Hepatic stellate cell (primary cell): ENCODE results near the gene TSPAN31.
"Not testable (repeated sequence)": the region's sequence is repeated elsewhere in the genome, so short reads cannot be mapped to it uniquely, and the experiment has no call there.

ENCODE experiments used
- DNase-seq: peaks from one replicate; pipeline ENCODE4 v3.0.0; 2011; ENCODE audit warnings: low spot score

Gene TSPAN31

GRCh38 chr12:57744777-57745484 is at the start of gene TSPAN31:
TSPAN31 (plus strand) TSS chr12:57745039; CDS start chr12:57745155, 116 bp downstream.
- DNase-seq, result peak; percentile 96

DNA sequence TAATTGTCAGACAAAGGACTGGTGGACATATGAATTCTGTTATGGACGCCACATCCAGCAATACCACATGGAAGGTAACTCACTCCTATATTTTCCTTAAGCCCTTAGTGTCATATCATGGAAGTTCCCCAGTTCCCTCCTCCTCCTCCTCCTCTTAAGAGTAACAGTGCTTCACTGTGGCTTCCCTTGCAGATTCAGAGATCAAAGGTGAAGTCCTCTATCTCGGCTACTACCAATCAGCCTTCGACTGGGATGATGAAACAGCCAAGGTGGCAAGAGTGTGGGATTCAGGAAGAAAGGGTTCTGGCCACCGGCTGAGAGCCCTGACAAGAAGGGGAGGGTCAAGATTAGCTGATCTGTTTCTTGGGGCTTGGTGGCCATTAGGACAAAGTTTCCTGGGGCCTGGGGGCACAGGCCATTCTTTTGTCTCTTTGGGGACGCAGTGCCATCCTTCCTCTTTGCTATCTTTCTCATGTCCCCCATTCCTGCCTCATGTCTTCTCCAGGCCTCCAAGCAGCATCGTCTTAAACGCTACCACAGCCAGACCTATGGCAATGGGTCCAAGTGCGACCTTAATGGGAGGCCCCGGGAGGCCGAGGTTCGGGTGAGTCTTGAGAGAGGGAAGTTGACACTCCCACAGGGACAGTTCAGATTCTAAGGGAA is 48.9 kb upstream of the TSPAN31 start:
- no peak for DNase-seq

- DNase-seq, result no peak
Measured at GRCh38 chr12:57697076-57697475, 47.8 kb upstream of the TSPAN31 start.

GRCh38 chr12:57698414-57698813 is 46.4 kb upstream of the TSPAN31 start:
- DNase-seq, result no peak

DNA sequence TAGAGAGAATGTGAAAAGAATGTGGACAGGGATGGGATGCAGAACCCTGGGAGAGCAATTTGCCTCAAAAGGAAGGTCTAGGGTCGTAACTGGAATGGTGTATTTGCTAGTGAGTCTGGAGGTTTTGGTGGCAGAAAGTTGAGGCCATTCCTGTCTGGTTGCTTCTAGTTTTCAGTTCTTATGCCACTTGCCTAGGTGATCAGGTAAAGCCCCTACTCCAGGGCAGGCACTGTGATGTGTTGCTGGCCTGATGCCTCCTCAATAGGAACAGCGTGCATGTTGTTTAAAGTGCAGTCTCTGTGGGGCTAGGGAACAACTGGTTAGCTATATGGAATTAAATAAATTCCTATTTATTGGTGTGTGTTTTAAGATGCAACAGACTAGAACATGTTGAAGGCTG is 44.5 kb upstream of the TSPAN31 start:
- DNase-seq, result no peak

DNA sequence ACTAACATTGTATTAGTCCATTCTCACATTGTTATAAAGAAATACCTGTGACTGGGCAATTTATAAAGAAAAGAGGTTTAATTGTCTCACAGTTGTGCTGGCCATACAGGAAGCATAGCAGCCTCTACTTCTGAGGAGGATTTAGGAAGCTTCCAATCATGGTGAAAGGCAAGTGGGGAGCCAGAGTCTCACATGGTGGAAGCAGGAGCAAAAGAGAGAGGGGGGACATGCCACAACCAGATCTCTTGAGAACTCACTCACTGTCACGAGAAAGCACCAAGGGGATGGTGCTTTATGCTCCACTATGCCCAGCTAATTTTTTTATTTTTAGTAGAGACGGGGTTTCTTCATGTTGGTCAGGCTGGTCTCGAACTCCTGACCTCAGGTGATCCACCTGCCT is 37.6 kb upstream of the TSPAN31 start:
- no peak for DNase-seq

DNA sequence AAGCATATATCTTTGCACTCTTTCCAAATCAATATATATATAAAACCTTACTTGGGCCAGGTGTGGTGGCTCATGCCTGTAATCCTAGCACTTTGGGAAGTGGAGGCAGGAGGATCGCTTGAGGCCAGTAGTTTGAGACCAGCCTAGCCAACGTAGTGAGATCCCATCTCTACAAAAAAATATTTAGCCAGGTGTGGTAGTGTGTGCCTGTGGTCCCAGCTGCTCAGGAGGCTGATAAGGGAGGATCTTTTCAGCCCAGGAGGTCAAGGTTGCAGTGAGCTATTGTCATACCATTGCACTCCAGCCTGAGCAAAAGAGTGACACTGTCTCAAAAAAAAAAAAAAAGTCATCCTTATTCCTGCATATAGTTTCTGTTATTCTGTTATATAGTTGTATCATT is 36.5 kb upstream of the TSPAN31 start:
- no peak for DNase-seq

DNA sequence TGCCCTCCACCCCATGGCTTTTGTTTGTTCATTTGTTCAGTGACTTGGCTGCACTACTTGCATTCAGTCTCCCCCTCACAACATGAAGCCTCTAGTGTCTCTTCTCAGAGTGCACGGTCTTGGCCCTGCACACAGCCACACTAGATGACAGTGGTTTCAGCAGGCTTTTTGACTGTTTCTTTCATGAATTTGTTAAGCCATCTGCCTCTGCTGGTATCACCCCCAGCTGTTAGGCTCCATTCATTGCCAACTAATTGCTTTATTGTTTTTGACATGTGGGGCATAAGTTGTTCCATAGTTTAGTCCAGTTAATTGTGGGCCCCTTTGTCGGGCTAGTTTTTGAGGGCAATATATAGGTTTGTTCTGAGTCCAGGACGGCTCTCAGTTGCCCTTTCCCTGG is 32.1 kb upstream of the TSPAN31 start:
- DNase-seq, result no peak

GRCh38 chr12:57713209-57713608 is 31.6 kb upstream of the TSPAN31 start:
- no peak for DNase-seq

- DNase-seq, result not testable (repeated sequence)
Measured at GRCh38 chr12:57715036-57715748, 29.6 kb upstream of the TSPAN31 start.

- DNase-seq, result no peak
Measured at GRCh38 chr12:57715786-57716185, 29.1 kb upstream of the TSPAN31 start.

DNA sequence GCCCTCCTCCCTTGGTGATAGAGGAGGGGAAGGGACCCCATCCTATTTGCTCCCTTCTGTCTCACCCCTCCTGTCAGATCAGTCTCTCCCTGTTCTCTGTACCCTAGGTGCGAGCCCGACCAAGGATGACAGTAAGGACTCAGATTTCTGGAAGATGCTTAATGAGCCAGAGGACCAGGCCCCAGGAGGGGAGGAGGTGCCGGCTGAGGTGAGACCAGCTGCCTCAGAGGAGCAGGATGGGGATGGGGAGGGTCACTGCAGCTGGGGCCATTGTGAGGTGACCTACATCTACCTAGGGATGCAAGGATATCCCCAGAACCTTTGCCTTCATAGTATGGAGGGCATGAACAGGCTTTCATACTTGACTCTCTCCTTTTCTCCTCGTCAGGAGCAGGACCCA is 28.5 kb upstream of the TSPAN31 start:
- no peak for DNase-seq

- DNase-seq, result no peak
Measured at GRCh38 chr12:57717131-57717530, 27.7 kb upstream of the TSPAN31 start.

- DNase-seq, result no peak
Measured at GRCh38 chr12:57717846-57718640, 26.8 kb upstream of the TSPAN31 start.

GRCh38 chr12:57718641-57719528 is 26.0 kb upstream of the TSPAN31 start:
- no peak for DNase-seq

DNA sequence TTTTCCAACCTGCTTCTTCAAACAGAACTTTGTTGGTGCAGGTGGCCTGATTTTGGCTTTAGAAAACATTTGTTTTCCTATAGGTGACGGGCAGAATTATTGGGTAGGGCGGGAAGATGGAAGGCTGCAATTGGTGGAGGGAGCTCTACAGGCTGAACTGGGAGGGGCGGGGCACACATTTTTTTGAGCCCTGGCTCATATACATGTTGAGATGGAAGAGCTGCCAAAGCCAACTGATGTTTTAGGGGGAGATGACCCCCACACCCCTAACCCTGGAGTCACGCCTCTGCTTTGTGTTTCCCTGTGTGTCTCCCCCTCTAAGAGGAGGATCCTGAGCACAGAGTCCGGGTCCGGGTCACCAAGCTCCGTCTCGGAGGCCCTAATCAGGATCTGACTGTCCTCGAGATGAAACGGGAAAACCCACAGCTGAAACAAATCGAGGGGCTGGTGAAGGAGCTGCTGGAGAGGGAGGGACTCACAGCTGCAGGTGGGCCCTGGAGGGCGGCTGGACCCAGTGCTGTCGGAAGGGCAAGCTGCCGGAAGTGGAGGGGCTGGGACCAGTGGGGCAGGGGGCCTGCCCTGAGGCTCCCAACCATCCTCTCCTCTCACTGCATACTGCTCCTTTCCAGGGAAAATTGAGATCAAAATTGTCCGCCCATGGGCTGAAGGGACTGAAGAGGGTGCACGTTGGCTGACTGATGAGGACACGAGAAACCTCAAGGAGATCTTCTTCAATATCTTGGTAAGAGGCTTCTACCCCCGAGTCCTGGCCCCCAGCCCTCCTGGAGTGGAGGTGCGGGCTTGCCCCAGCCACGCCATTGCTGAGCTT is 24.8 kb upstream of the TSPAN31 start:
- DNase-seq, result no peak

DNA sequence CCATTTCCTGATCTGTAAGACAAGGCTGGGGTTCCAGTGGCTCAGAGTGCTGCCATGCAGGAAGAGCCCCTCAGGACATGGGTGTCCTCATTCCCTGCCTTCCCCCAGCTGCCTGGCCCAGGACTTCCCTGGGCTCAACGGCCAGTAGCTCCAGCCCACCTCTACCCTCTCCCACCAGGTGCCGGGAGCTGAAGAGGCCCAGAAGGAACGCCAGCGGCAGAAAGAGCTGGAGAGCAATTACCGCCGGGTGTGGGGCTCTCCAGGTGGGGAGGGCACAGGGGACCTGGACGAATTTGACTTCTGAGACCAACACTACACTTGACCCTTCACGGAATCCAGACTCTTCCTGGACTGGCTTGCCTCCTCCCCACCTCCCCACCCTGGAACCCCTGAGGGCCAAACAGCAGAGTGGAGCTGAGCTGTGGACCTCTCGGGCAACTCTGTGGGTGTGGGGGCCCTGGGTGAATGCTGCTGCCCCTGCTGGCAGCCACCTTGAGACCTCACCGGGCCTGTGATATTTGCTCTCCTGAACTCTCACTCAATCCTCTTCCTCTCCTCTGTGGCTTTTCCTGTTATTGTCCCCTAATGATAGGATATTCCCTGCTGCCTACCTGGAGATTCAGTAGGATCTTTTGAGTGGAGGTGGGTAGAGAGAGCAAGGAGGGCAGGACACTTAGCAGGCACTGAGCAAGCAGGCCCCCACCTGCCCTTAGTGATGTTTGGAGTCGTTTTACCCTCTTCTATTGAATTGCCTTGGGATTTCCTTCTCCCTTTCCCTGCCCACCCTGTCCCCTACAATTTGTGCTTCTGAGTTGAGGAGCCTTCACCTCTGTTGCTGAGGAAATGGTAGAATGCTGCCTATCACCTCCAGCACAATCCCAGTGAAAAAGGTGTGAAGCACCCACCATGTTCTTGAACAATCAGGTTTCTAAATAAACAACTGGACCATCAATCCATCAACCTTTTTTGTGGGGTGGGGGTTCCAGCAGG is 23.9 kb upstream of the TSPAN31 start:
- DNase-seq, result no peak

- DNase-seq, result not testable (repeated sequence)
Measured at GRCh38 chr12:57721846-57722608, 22.8 kb upstream of the TSPAN31 start.
